Muscle layer of colon (tissue), 2 donors: ENCODE data around the gene ZNF14.
"Not testable (repeated sequence)": the region's sequence is repeated elsewhere in the genome, so short reads cannot be mapped to it uniquely, and the experiment has no call there.

Source experiments
- H3K27ac ChIP-seq: one replicate; pipeline ENCODE4 v1.7.0; 2013; ENCODE audit warnings: low read depth, mild to moderate bottlenecking, low read length, moderate library complexity
- H3K27me3 ChIP-seq, 2 donors: one replicate each; pipeline ENCODE4 v1.7.0; 2013; ENCODE audit warnings: low read length in 2 of 2, mild to moderate bottlenecking in 2 of 2; ENCODE audit not compliant: insufficient read depth in 2 of 2, control insufficient read depth in 1 of 2
- H3K36me3 ChIP-seq: one replicate; pipeline ENCODE4 v1.7.0; 2013; ENCODE audit warnings: mild to moderate bottlenecking, low read length; ENCODE audit not compliant: insufficient read depth
- H3K4me1 ChIP-seq: one replicate; pipeline ENCODE4 v1.7.0; 2013; ENCODE audit warnings: mild to moderate bottlenecking, low read length; ENCODE audit not compliant: insufficient read depth
- H3K4me3 ChIP-seq, 2 donors: one replicate each; pipeline ENCODE4 v1.7.0; 2013; ENCODE audit warnings: low read length in 2 of 2, low read depth in 1 of 2, mild to moderate bottlenecking in 1 of 2, moderate library complexity in 1 of 2
- H3K9ac ChIP-seq: one replicate; pipeline ENCODE4 v1.7.0; 2013; ENCODE audit warnings: low read length
- H3K9me3 ChIP-seq: one replicate; pipeline ENCODE4 v1.7.0; 2013; ENCODE audit warnings: mild to moderate bottlenecking, low read length
- donor health status: abdominal sarcoma.
- donor health status: Adenocarcinoma of cecum.

ZNF14 gene

DNA sequence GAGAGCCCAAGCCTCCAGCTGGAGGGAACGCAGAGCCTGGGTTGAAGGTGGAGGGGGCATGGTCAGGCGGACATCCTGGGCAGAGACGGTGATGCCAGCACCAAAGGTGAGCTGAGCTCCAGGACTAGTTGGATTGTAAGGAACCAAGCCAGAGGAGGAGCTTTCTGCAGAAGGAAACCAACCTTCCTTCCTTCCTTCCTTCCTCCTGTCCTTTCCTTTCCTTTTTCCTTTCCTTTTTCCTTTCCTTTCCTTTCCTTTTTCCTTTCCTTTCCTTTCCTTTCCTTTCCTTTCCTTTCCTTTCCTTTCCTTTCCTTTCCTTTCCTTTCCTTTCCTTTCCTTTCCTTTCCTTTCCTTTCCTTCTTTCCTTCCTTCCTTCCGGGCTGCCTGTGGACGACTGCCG is 11.0 kb upstream of the ZNF14 start:
- not testable (repeated sequence) for H3K9me3 ChIP-seq, H3K27me3 ChIP-seq, H3K27ac ChIP-seq, H3K4me1 ChIP-seq, H3K4me3 ChIP-seq, H3K9ac ChIP-seq, H3K36me3 ChIP-seq

DNA sequence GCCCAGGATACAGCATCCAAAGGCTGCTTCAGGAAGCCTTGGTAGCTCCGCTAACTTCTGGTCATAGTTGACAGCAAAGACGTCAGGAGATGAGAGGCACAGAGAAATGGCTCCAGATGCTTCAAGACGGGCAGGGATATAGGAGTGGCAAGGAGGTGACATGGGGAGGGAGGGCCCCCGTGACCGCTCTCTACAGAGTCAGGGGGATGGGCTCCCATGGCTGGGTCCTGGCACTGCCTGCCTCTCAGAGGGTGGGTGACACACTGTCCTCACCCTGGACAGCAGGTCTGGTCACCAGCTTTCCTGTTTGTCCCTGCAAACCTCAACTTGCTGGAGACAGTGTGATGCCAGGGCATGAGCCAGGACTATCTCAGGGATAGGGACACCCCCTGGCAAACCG is 10.3 kb upstream of the ZNF14 start:
- no peak overlapping the region for H3K27ac ChIP-seq
- no peaks in the 10 kb centered on the region for H3K27me3 ChIP-seq
- no peaks in the 10 kb centered on the region for H3K36me3 ChIP-seq
- H3K4me1 ChIP-seq: no peaks in the 10 kb centered on the region
- H3K4me3 ChIP-seq: no peak overlapping the region
- no peak overlapping the region for H3K9ac ChIP-seq
- no peaks in the 10 kb centered on the region for H3K9me3 ChIP-seq

DNA sequence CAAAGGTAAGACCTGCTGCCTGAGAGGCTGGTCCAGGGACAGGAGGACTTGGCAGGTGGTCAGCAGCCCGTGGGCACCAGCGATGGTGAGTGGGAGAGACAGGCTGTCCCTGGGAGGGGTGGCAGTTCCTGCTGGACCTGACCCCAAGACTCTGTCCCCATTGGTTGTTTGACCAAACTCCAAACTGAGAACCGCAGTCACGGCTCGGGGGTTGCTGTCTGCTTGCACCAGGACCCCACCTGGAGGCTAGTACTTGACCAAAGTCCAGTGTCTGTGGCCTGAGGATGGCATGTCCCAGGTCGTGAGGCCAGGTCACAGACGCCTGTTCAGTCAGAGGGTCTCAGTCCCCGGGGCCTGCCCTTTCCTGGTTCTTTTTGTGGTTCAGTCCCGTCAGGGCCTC is 9.9 kb upstream of the ZNF14 start:
- no peaks in the 10 kb centered on the region for H3K27me3 ChIP-seq
- no peak overlapping the region for H3K4me3 ChIP-seq
- no peaks in the 10 kb centered on the region for H3K9me3 ChIP-seq
- no peak overlapping the region for H3K27ac ChIP-seq
- H3K4me1 ChIP-seq: no peaks in the 10 kb centered on the region
- no peaks in the 10 kb centered on the region for H3K36me3 ChIP-seq
- H3K9ac ChIP-seq: no peak overlapping the region

DNA sequence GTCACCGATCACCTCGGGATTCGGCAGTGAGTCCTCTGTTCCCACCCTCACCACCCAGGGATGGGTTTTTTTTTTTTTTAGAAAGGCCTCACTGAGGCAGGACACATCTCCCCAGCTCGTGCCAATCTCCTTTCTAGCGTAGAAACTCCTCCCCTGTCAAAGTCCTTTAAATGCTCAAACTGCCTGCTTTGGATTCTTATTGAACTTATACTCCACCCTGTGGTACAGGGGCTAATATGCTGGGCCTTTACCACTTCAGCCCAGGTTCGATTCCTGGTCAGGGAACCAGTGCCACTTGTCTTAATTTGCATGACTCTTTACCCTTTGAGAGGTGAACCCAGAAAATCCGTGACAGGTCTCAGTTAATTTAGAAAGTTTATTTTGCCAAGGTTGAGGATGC is 8.3 kb upstream of the ZNF14 start:
- Histone ChIP-seq H3K4me1 (no peaks in the 10 kb centered on the region), H3K27me3 (no peaks in the 10 kb centered on the region), H3K4me3 (no peak overlapping the region), H3K9ac (no peak overlapping the region), H3K36me3 (no peaks in the 10 kb centered on the region), H3K27ac (no peak overlapping the region), H3K9me3 (no peaks in the 10 kb centered on the region)

DNA sequence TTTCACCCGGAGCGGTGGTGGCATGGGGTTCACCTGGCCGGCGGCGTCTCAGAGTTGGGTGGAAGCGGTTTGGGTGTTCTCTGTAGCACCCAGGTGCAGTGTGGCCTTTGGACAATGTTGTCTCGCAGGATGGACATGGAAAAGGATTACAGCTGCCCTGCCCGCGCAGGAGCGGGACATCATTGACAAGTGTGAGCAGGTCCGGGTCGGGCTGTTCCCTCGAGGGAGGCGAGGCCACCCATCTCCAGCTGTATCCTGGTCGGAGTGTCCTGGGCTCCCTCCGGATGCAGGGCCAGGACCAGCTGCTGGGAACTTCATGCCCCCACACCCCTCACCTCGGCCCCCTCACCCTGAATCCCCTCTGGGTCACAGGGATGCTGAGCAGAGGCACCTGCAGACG is 7.8 kb upstream of the ZNF14 start:
- no peaks in the 10 kb centered on the region for H3K27me3 ChIP-seq
- H3K4me1 ChIP-seq: no peaks in the 10 kb centered on the region
- no peak overlapping the region for H3K27ac ChIP-seq
- H3K4me3 ChIP-seq: no peak overlapping the region
- no peaks in the 10 kb centered on the region for H3K9me3 ChIP-seq
- H3K36me3 ChIP-seq: no peaks in the 10 kb centered on the region
- no peak overlapping the region for H3K9ac ChIP-seq

DNA sequence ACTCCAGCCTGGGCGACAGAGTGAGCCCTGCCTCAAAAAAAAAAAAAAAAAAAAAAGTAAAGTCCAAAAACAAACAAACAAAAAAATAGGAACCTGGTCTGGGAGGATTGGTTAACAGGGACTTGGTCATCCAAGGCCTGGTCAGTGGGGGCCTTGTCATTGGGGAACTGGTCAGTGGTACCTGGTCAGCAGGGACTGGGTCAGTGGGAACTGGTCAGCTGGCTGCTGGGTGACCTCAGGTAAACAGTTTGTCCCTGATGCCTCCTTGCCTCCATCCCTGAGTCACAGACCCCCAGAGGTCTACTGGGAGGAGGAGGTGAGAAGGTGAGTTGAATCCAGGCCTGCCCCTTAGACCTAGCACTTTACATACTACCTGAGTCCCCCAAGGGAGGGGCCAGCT is 5.7 kb upstream of the ZNF14 start:
- no peaks in the 10 kb centered on the region for H3K36me3 ChIP-seq
- H3K4me3 ChIP-seq: no peak overlapping the region
- no peak overlapping the region for H3K9ac ChIP-seq
- H3K9me3 ChIP-seq: no peaks in the 10 kb centered on the region
- no peak overlapping the region for H3K27ac ChIP-seq
- no peaks in the 10 kb centered on the region for H3K27me3 ChIP-seq
- H3K4me1 ChIP-seq: no peaks in the 10 kb centered on the region

DNA sequence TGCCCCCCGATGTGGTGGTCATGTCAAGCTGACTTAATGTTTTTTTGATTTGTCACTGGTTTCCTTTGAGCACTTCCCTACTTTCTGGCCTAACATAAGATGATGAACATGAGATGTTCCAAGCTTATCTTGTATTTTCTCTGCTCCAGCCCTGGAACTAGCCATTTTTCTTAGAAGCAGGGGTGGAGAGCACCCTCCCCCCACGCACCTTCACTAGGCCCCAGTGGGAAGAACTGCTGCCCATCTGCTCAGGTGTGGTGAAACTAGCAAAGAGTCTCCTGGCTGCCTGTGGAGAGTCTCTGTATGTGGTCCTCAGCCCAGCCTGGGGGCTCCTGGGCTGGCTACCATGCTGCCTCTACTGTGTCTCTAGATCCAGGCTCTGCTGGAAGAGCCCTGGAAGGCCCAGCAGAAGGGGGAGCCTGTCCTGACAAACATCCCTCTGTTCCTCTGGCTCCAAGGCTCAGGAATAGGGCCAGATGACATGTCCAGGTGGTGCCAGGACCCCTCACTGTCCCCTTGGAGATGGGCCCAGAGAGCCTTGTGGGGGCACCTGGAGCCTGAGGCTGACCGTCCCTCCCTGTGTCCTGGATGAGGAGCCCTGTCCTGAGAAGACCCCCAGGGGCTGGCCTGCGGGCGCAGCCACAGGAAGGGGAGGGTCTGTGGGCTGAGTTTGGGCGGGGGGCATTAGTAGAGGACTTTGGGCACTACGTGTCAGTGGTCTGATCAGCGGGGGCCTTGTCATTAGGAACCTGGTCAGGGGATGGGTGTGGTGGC is 4.8 kb upstream of the ZNF14 start:
- H3K9ac ChIP-seq: no peak overlapping the region
- no peaks in the 10 kb centered on the region for H3K9me3 ChIP-seq
- no peak overlapping the region for H3K27ac ChIP-seq
- H3K27me3 ChIP-seq: no peaks in the 10 kb centered on the region
- no peak overlapping the region for H3K4me3 ChIP-seq
- no peaks in the 10 kb centered on the region for H3K36me3 ChIP-seq
- no peaks in the 10 kb centered on the region for H3K4me1 ChIP-seq

DNA sequence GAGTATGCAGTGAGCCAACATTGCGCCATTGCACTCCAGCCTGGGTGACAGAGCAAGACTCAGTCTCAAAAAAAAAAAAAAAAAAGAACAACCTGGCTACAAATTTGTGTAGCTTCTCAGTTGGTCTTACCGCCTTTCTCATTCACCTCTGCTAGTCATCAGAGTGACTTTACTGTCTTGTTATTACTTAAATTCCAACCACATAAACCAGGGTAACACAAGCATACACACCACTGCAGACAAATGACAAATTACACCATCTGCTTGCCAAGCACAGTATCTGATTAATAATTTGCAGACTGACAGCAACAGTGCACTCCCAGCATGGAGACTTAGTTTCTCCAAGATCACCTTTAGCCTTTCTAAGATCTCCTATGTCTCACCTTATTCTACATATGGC is 11.0 kb downstream of the ZNF14 start:
- Histone ChIP-seq H3K27ac (no peak overlapping the region), H3K36me3 (no peaks in the 10 kb centered on the region), H3K4me3 (no peak overlapping the region), H3K9me3 (peaks cover 39% of the 10 kb centered on the region), H3K9ac (no peak overlapping the region), H3K4me1 (no peaks in the 10 kb centered on the region), H3K27me3 (no peaks in the 10 kb centered on the region)

DNA sequence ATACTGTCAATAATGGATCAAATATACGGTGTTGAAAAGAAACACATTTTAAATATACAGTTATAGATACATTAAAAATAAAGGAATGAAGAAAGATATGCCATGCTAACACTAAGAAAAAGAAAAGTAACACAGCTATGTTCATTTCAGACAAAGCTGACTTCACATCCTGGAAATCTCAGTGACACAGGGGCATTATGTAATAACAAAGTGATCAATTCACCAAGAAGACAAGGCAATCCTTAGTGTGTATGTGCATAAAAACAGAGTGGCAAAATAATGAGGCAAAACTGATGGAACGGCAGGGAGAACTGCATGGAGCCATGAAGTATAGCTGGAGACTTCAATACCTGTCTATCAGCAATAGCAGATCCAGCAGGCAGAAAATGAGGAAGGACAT is 13.1 kb downstream of the ZNF14 start:
- Histone ChIP-seq H3K27me3 (no peaks in the 10 kb centered on the region), H3K4me1 (no peaks in the 10 kb centered on the region), H3K27ac (no peak overlapping the region), H3K36me3 (no peaks in the 10 kb centered on the region), H3K4me3 (no peak overlapping the region), H3K9me3 (peaks cover 58% of the 10 kb centered on the region), H3K9ac (no peak overlapping the region)

DNA sequence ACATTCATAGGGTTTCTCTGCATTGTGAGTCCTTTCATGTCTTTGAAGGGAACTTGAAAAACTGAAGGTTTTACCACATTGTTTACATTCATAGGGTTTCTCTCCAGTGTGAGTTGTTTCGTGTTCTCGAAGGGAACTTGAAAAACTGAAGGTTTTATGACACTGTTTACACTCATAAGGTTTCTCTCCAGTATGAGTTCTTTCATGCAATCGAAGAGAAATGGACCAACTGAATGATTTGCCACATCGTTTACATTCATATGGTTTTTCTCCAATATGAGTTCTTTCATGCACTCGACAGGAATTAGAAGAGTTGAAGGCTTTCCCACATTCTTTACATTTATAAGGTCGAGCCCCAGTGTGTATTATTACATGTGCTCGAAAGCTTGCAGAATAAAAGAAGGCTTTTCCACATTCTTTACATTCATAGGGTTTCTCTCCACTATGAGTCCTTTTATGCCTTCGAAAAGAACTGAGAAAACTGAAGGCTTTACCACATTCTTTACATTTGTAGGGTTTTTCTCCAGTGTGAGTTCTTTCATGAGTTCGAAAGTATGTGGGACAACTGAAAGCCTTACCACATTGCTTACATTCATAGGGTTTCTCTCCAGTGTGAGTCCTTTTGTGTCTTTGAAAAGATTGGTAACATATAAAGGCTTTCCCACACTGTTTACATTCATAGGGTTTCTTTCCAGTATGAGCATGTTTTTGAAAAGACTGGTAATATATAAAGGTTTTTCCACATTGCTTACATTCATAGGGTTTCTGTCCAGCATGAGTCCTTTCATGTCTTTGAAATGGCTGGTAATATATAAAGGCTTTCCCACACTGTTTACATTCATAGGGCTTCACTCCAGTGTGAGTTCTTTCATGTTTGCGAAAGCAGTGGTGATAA is 20.7 kb downstream of the ZNF14 start:
- Histone ChIP-seq H3K27ac (no peak overlapping the region), H3K4me1 (no peaks in the 10 kb centered on the region), H3K27me3 (no peaks in the 10 kb centered on the region), H3K4me3 (peak overlapping the region in 1 of 2 donors; percentile 12), H3K9ac (no peak overlapping the region), H3K36me3 (peaks cover 41% of the 10 kb centered on the region), H3K9me3 (peaks cover 80% of the 10 kb centered on the region)

DNA sequence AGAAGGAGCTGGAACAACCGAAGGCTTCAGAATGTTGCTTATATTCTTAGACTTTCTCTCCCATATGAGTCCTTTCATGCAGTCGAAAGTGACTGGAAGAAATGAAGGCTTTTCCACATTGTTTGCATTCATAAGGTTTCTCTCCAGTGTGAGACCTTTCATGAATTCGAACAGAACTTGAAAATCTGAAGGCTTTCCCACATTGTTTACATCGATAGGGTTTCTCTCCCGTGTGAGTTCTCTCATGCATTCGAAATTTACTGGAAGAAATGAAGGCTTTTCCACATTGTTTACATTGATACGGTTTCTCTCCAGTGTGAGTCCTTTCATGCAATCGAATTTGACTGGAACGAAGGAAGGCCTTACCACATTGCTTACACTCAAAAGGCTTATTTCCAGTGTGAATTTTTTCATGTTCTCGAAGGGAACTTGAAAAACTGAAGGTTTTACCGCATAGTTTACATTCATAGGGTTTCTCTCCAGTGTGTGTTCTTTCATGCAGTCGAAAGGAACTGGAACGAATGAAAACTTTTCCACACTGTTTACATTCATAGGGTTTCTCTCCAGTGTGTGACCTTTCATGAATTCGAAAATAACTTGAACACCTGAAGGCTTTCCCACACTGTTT is 21.5 kb downstream of the ZNF14 start:
- Histone ChIP-seq H3K36me3 (peaks cover 41% of the 10 kb centered on the region), H3K4me3 (peak overlapping the region in 1 of 2 donors; percentile 12), H3K4me1 (no peaks in the 10 kb centered on the region), H3K27ac (no peak overlapping the region), H3K9me3 (peaks cover 79% of the 10 kb centered on the region), H3K27me3 (no peaks in the 10 kb centered on the region), H3K9ac (no peak overlapping the region)
